ENCODE results near the gene ZNF385A. TPM values are rescaled to one million over a fixed set of nuclear protein-coding genes. Genes with fewer than 3 reads are reported as not detected.

ZNF385A gene
- total RNA-seq, 1 experiment from 2014 or later = 5.7 TPM

GRCh38 chr12:54383041-54383609 is 1.4 kb downstream of the ZNF385A start:
- no peaks in the 10 kb centered on the region for H3K79me2 ChIP-seq (ENCODE audit: insufficient read depth, low read length)
- WGBS (ENCODE audit: extremely low coverage, insufficient read length, low lambda C conversion rate) = no CpG with 5 or more reads among the region's 3 CpGs
- no peak overlapping the region for H3K27ac Mint-ChIP-seq

More at GRCh38 chr12:54383041-54383609, 1.4 kb downstream of the ZNF385A start:
- Mint-ChIP-seq H3K27me3 (ENCODE audit: low read depth) (peaks cover 6% of the 10 kb centered on the region), H3K9me3 (no peaks in the 10 kb centered on the region), H3K36me3 (ENCODE audit: insufficient read depth in 1 of 3, low read depth in 3 of 3) (peaks cover 2 to 23% (median 8%) of the 10 kb centered on the region in 3 experiments; a peak in 6 of 7 replicates), H3K4me1 (peaks cover 57 to 59% of the 10 kb centered on the region in 2 experiments), H3K4me3 (no peak overlapping the region)
- H3K23ac ChIP-seq (ENCODE audit: insufficient read length, low read depth, low read length) = no peak overlapping the region
- no peak overlapping the region for H3T11ph ChIP-seq (ENCODE audit: low read length)
- TF ChIP-seq, protein P1, sequence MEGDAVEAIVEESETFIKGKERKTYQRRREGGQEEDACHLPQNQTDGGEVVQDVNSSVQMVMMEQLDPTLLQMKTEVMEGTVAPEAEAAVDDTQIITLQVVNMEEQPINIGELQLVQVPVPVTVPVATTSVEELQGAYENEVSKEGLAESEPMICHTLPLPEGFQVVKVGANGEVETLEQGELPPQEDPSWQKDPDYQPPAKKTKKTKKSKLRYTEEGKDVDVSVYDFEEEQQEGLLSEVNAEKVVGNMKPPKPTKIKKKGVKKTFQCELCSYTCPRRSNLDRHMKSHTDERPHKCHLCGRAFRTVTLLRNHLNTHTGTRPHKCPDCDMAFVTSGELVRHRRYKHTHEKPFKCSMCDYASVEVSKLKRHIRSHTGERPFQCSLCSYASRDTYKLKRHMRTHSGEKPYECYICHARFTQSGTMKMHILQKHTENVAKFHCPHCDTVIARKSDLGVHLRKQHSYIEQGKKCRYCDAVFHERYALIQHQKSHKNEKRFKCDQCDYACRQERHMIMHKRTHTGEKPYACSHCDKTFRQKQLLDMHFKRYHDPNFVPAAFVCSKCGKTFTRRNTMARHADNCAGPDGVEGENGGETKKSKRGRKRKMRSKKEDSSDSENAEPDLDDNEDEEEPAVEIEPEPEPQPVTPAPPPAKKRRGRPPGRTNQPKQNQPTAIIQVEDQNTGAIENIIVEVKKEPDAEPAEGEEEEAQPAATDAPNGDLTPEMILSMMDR (conservative IDR thresholded peaks at IDR 0.05) = no peak
- H2BK12ac ChIP-seq (ENCODE audit: insufficient read length, low read depth, low read length) = no peak overlapping the region
- no peaks in the 10 kb centered on the region for H3K9me3 ChIP-seq (ENCODE audit: control insufficient read depth, low read depth, low read length)
- H3K4me1 ChIP-seq (ENCODE audit: insufficient read depth, low read length) = peaks cover 22% of the 10 kb centered on the region
- H3K27ac ChIP-seq (ENCODE audit: insufficient read length, low read depth, low read length) = no peak overlapping the region
- H2BK15ac ChIP-seq (ENCODE audit: low read depth, low read length) = no peak overlapping the region
- no peak overlapping the region for H3K9ac ChIP-seq (ENCODE audit: extremely low read depth, insufficient read length, low read length)
- H4K20me1 ChIP-seq (ENCODE audit: control insufficient read depth, insufficient read depth, insufficient read length) = no peaks in the 10 kb centered on the region
- no peak overlapping the region for H2AFZ ChIP-seq (ENCODE audit: low read length)
- H2BK5ac ChIP-seq (ENCODE audit: insufficient read length, low read length) = no peak overlapping the region
- H2AK5ac ChIP-seq (ENCODE audit: insufficient read length, low read length) = no peak overlapping the region
- H2BK120ac ChIP-seq (ENCODE audit: low read depth, low read length, poor library complexity, severe bottlenecking) = no peak overlapping the region
- peaks cover 8% of the 10 kb centered on the region for H3K23me2 ChIP-seq (ENCODE audit: insufficient read length, low read depth, low read length, poor library complexity, severe bottlenecking)
- no peak overlapping the region for H4K8ac ChIP-seq (replicated peaks; ENCODE audit: insufficient read length, low read depth, low read length)
- H3K4ac ChIP-seq (ENCODE audit: low read depth, low read length) = no peak overlapping the region
- no peak overlapping the region for H2BK20ac ChIP-seq (ENCODE audit: low read depth, low read length, poor library complexity, severe bottlenecking)
- no peak overlapping the region for H3K56ac ChIP-seq (ENCODE audit: insufficient read length, low read depth, low read length)
- H4K91ac ChIP-seq (ENCODE audit: insufficient read length, low read depth, low read length) = no peak overlapping the region
- no peak overlapping the region for H4K5ac ChIP-seq (ENCODE audit: insufficient read length, low read depth, low read length)
- no peak overlapping the region for H3K4me2 ChIP-seq (ENCODE audit: insufficient read depth, insufficient read length, low read length)
- no peaks in the 10 kb centered on the region for H3K27me3 ChIP-seq (ENCODE audit: insufficient read depth, low read length)
- no peak overlapping the region for H3K18ac ChIP-seq (ENCODE audit: insufficient read length, low read depth, low read length)
- H3K14ac ChIP-seq (ENCODE audit: insufficient read depth, low read length) = no peak overlapping the region
- DNase-seq = no peak
- no peaks in the 10 kb centered on the region for H3K79me1 ChIP-seq (ENCODE audit: insufficient read depth, low read depth, low read length, poor library complexity, severe bottlenecking)
